PFSK-1 (cell line): ENCODE data around the gene C16orf96.

ENCODE experiments used
- FOXP2 ChIP-seq: optimal IDR thresholded peaks from 2 replicates; pipeline ENCODE3; 2011; ENCODE audit warnings: borderline replicate concordance, control low read depth, inconsistent platforms; ENCODE audit not compliant: insufficient read depth; ENCODE audit errors: extremely low read length, extremely low read depth
- POLR2AphosphoS5 ChIP-seq: IDR thresholded peaks from 2 replicates; pipeline ENCODE4 v1.6.1; 2012; ENCODE audit warnings: low read depth, mild to moderate bottlenecking, control low read depth, low read length, moderate library complexity
- SIN3A ChIP-seq: IDR thresholded peaks from 2 replicates; pipeline ENCODE4 v1.6.1; 2012; ENCODE audit warnings: mild to moderate bottlenecking, low read length, moderate library complexity, borderline replicate concordance; ENCODE audit not compliant: insufficient read depth
- TAF1 ChIP-seq: IDR thresholded peaks from 2 replicates; pipeline ENCODE4 v1.6.1; 2012; ENCODE audit warnings: low read length, control low read depth, borderline replicate concordance; ENCODE audit not compliant: insufficient read depth
- TF ChIP-seq, protein P1 (sequence below), 2 experiments: IDR thresholded peaks; 2 replicates each; pipeline versions ENCODE4 v1.6.1 to v1.8.0; 2011 to 2012; ENCODE audit warnings: low read depth in 2 of 2, low read length in 2 of 2, control low read depth in 1 of 2, inconsistent platforms in 1 of 2, mild to moderate bottlenecking in 1 of 2, moderate library complexity in 1 of 2; ENCODE audit not compliant: insufficient read depth in 1 of 2

The C16orf96 gene

DNA sequence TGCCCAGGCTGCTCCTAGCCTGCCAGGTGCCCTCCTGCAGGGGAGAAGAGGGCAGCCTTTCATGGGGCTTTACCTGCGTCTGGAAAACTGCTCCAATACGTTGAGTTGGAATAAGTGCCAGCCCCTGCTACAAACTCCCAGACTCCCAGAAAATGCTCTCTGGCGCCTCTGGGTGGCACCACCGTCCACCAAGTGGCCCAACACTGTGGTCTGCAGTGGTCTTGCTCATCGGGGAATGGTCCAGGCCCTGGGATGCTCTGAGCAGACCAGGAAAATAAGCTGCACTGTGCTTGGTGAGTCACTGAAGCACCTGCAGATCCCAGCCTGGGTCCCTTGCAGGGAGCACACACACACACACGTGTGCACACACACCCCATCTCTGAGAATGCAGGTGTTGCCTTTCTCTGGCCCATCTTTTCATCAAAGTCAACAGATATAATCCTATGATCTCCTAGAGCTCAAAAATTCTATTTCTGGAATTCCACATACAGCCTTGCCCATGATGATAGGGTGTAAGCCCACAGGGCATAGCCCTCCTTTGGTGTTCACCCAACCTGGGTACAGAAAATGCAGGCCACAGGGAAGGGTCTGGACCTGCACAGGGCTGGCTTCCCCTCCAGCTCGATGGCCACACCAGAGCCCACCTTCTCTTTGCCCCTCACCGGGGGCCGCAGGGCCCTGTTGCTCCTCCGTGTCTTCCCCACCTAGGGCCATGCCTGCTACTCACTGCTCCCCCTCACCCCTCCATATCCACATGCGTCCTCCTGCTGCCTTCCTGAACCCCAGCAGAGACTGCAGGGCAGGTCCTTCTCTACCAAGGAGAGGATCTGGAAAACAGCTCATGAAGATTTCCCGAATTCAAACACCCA lies 38.1 kb upstream of the C16orf96 start:
- TF ChIP-seq, protein P1, sequence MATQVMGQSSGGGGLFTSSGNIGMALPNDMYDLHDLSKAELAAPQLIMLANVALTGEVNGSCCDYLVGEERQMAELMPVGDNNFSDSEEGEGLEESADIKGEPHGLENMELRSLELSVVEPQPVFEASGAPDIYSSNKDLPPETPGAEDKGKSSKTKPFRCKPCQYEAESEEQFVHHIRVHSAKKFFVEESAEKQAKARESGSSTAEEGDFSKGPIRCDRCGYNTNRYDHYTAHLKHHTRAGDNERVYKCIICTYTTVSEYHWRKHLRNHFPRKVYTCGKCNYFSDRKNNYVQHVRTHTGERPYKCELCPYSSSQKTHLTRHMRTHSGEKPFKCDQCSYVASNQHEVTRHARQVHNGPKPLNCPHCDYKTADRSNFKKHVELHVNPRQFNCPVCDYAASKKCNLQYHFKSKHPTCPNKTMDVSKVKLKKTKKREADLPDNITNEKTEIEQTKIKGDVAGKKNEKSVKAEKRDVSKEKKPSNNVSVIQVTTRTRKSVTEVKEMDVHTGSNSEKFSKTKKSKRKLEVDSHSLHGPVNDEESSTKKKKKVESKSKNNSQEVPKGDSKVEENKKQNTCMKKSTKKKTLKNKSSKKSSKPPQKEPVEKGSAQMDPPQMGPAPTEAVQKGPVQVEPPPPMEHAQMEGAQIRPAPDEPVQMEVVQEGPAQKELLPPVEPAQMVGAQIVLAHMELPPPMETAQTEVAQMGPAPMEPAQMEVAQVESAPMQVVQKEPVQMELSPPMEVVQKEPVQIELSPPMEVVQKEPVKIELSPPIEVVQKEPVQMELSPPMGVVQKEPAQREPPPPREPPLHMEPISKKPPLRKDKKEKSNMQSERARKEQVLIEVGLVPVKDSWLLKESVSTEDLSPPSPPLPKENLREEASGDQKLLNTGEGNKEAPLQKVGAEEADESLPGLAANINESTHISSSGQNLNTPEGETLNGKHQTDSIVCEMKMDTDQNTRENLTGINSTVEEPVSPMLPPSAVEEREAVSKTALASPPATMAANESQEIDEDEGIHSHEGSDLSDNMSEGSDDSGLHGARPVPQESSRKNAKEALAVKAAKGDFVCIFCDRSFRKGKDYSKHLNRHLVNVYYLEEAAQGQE (IDR thresholded peaks at IDR 0.05; ENCODE audit: insufficient read depth in 1 of 2, low read depth in 2 of 2, low read length in 2 of 2) = no peak
- TF ChIP-seq POLR2AphosphoS5 (no peak), SIN3A (no peak), TAF1 (no peak), FOXP2 (no peak)

DNA sequence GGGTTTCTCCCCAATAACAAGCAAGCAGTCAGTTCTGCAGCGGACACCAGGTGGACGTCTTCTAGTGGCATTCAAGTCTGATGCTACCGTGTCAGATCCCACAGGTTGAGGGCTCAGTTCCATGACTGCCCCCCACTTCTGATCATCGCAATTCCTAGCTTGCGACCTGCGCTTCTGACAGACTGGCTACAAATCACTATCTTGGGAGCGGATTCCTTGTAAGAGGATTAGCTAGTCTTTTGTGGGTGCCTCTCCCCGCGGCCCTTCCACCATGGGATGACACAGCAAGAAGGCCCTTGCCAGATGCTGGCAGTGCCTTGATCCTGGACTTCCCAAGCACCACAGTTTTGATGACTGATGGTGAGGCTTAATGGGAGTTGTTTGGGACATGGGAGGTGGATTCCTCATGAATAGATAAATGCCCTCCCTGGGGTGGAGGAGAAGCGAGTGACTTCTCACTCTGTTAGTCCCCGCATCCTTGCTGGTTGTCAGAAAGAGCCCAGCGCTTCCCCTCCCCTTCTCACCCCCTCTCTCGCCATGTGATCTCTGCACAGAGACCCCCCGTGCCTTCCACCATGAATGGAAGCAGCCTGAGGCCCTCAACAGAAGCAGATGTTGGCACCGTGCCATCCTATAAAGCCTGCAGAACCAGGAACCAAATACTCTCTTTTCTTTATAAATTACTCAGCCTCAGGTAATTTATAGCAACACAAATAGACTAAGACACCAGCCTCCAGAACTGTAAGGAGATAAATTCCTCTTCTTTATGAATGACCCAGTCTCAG lies 36.7 kb upstream of the C16orf96 start:
- no peak for TF ChIP-seq SIN3A
- no peak for TF ChIP-seq POLR2AphosphoS5
- TF ChIP-seq, protein P1 (IDR thresholded peaks at IDR 0.05; ENCODE audit: insufficient read depth in 1 of 2, low read depth in 2 of 2, low read length in 2 of 2) = no peak
- no peak for TF ChIP-seq FOXP2
- no peak for TF ChIP-seq TAF1

DNA sequence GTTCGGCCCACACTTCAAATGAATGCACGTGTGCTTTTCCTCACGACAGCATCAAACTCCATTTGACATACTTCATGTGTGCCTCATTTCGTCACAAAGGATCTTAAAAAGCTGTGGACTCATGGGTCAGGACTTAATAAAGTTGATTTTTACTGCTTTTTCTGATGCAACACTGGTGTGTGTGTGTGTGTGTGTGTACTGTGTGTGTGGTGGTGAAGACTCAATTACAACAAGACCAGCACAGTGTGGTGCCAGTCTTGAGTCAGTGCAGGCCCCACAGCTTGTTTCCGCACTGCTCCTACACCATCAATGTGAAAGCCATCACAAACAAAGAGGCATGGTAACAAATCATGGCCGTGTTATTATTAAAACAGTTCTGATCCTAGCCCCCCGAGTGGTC lies 35.2 kb upstream of the C16orf96 start:
- TF ChIP-seq POLR2AphosphoS5 = no peak
- no peak for TF ChIP-seq TAF1
- no peak for TF ChIP-seq SIN3A
- TF ChIP-seq FOXP2 = no peak

DNA sequence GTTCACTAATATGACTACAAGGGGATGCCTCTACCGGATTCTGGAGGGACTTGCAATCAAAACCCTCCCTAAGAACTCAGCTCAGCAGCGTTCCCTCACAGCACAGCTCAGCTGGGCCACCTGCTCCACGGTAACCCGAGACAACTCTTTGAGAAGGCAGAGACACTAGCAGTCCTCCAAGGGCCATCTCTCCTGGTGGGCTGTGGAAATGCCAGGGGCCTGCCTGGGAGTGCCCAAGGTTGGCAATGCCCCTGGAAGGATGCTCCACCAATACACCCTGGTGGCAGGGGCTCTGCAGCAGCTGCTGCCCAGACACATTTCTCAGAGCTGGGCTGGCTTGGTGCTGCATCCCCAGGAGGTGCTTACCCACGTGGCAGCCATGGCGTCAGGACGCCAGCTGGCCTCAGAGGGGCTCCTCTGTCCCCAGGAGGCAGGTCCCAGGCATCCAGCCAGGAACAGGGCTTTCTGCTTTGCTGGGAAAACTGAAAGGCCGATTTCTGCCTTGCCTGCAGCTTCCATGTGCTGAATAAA lies 34.0 kb upstream of the C16orf96 start:
- TF ChIP-seq FOXP2 (no peak), SIN3A (no peak), TAF1 (no peak)
- TF ChIP-seq, protein P1 (IDR thresholded peaks at IDR 0.05; ENCODE audit: insufficient read depth in 1 of 2, low read depth in 2 of 2, low read length in 2 of 2) = no peak

DNA sequence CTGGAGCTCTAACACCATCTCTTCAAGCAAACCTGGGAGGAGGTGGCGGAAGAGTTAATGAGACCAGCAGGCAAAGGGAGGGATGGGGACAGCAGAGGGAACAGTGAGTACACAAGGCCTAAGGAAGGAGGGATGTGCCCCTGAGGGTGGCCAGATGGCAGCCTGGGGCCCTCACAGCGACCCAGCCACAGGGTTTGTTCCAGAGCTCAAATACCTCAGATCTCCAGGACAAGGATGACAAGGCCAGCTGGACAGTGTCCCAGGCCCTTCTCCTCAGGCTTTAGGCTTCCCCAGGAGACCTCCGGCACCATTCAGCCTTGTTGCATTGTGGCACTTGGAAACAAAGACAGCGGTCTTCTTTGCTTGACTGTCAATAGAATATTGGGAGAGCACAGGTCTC lies 32.5 kb upstream of the C16orf96 start:
- TF ChIP-seq SIN3A = no peak
- TF ChIP-seq, protein P1 (IDR thresholded peaks at IDR 0.05; ENCODE audit: insufficient read depth in 1 of 2, low read depth in 2 of 2, low read length in 2 of 2) = no peak
- no peak for TF ChIP-seq TAF1
- TF ChIP-seq POLR2AphosphoS5 = no peak
- no peak for TF ChIP-seq FOXP2
